Sigmoid colon (tissue), 7 donors: ENCODE results near the gene XYLT1. TPM values are rescaled to one million over a fixed set of nuclear protein-coding genes. Genes with fewer than 3 reads are reported as not detected.

Experiments
- DNase-seq: peaks from one replicate; pipeline ENCODE4 v3.0.0-alpha.2; 2019
- H3K27ac ChIP-seq, 4 donors: fragments of 200-600 bp; sonication (generic); one replicate each; pipeline ENCODE4 v1.5.1; 2016 to 2019; ENCODE audit warnings: mild to moderate bottlenecking in 1 of 4
- H3K27me3 ChIP-seq, 3 donors: fragments of 200-600 bp; sonication (generic); one replicate each; pipeline ENCODE4 v1.5.1; 2019; ENCODE audit warnings: mild to moderate bottlenecking in 1 of 3
- H3K36me3 ChIP-seq, 4 donors: fragments of 200-600 bp; sonication (generic); one replicate each; pipeline ENCODE4 v1.5.1; 2016 to 2019
- H3K4me1 ChIP-seq, 4 donors: fragments of 200-600 bp; sonication (generic); one replicate each; pipeline ENCODE4 v1.5.1; 2017 to 2019
- H3K4me3 ChIP-seq, 4 donors: fragments of 200-600 bp; sonication (generic); one replicate each; pipeline ENCODE4 v1.5.1; 2017 to 2019; ENCODE audit warnings: mild to moderate bottlenecking in 2 of 4, moderate library complexity in 1 of 4
- H3K9me3 ChIP-seq, 4 donors: fragments of 200-600 bp in 3 of 4; sonication (generic) in 3 of 4; one replicate each; pipeline versions ENCODE4 v1.5.1 to v1.6.1; 2013 to 2019
- EP300 ChIP-seq, 4 donors: sonication (generic); formaldehyde crosslinking; IDR thresholded peaks; one replicate each; pipeline ENCODE4 v1.6.1; 2017; ENCODE audit warnings: antibody characterized with exemption in 4 of 4
- POLR2A ChIP-seq, 2 donors: fragments of 450-650 bp; IDR thresholded peaks; one replicate each; pipeline ENCODE4 v1.6.1; 2016; ENCODE audit warnings: antibody characterized with exemption in 2 of 2, mild to moderate bottlenecking in 2 of 2, moderate library complexity in 2 of 2
- POLR2AphosphoS5 ChIP-seq, 4 donors: sonication (generic); formaldehyde crosslinking; IDR thresholded peaks; one replicate each; pipeline ENCODE4 v1.6.1; 2017; ENCODE audit warnings: antibody characterized with exemption in 4 of 4
- WGBS, 2 donors: extraction: QIAGEN DNeasy Blood & Tissue Kit; methylation state at CpG; one replicate each; pipeline ENCODE4 v1.1.7; 2013; 5-methylcytosine and 5-hydroxymethylcytosine counted together
- intact Hi-C: fragments of 100-400 bp; cut with DNase I; formaldehyde crosslinking; loops from one replicate; pipeline ENCODE4 v1.15.1; 2023
- polyA plus RNA-seq, 3 donors: library from polyadenylated mRNA; stranded (reverse); fragments of 200-250 nt; gene quantifications; one replicate each; pipeline ENCODE4 v1.2.3, GENCODE V29; 2013
- total RNA-seq, 4 donors: library from RNA; depleted of rRNA; stranded (reverse); fragments of >200 nt; gene quantifications; one replicate each; pipeline ENCODE4 v1.1.0, GENCODE V29; 2016
- TF ChIP-seq, protein P1 (sequence below), 4 experiments: fragments of 450-650 bp in 3 of 4; fragments of 200-600 bp in 1 of 4; IDR thresholded peaks; one replicate each; pipeline ENCODE4 v1.5.1; 2016 to 2019; ENCODE audit warnings: antibody characterized with exemption in 4 of 4, mild to moderate bottlenecking in 3 of 4, moderate library complexity in 2 of 4
- donor health status: healthy with polysubstance abuse.
- donor health status: Bipolar disorder and iron deficiency.
- donor health status: healthy.

Gene XYLT1
- total and polyA plus RNA-seq, 7 donors = 0.60 to 33.2 (median 23.0) TPM

DNA sequence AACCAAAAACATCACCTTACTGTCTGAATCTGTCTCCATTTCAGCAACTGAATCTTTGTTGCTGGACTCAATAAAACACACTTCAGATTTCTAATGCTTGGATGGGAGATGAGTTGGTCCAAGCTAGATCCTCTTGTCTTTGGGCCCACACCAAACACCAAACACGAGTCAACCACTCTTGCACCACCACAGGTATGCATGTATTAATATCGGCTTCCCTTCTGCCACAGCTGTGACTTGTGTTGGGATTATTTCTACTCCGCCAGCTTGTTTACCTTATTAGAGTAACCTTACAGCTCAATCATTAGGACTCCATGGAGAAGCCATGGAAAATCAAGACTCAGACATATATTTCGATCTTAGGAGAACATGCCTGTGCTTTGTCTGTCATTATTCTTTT, 49.9 kb downstream of the XYLT1 start:
- TF ChIP-seq EP300 (IDR thresholded peaks at IDR 0.05) = no peak
- TF ChIP-seq, protein P1, sequence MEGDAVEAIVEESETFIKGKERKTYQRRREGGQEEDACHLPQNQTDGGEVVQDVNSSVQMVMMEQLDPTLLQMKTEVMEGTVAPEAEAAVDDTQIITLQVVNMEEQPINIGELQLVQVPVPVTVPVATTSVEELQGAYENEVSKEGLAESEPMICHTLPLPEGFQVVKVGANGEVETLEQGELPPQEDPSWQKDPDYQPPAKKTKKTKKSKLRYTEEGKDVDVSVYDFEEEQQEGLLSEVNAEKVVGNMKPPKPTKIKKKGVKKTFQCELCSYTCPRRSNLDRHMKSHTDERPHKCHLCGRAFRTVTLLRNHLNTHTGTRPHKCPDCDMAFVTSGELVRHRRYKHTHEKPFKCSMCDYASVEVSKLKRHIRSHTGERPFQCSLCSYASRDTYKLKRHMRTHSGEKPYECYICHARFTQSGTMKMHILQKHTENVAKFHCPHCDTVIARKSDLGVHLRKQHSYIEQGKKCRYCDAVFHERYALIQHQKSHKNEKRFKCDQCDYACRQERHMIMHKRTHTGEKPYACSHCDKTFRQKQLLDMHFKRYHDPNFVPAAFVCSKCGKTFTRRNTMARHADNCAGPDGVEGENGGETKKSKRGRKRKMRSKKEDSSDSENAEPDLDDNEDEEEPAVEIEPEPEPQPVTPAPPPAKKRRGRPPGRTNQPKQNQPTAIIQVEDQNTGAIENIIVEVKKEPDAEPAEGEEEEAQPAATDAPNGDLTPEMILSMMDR (IDR thresholded peaks at IDR 0.05) = no peak
- TF ChIP-seq POLR2AphosphoS5 (IDR thresholded peaks at IDR 0.05) = no peak
- no peak for TF ChIP-seq POLR2A (IDR thresholded peaks at IDR 0.05)
- Histone ChIP-seq H3K27me3 (no peaks in the 10 kb centered on the region), H3K4me3 (no peak overlapping the region), H3K36me3 (no peaks in the 10 kb centered on the region), H3K27ac (no peak overlapping the region), H3K4me1 (peaks cover 0 to 23% (median 20%) of the 10 kb centered on the region in 4 donors), H3K9me3 (no peaks in the 10 kb centered on the region)
- DNase-seq = no peak
- 79 to 81% methylated on average over 4 of the region's 4 CpGs for WGBS, 2 donors
- intact Hi-C loops = no loop called here

- H3K4me1 ChIP-seq = peaks cover 0 to 34% (median 21%) of the 10 kb centered on the region in 4 donors
- H3K27me3 ChIP-seq = no peaks in the 10 kb centered on the region
- WGBS, 2 donors = 96 to 98% methylated on average over 4 of the region's 4 CpGs
- intact Hi-C loops = no loop called here
- no peak for TF ChIP-seq EP300 (IDR thresholded peaks at IDR 0.05)
- no peak for TF ChIP-seq POLR2A (IDR thresholded peaks at IDR 0.05)
- TF ChIP-seq, protein P1 (IDR thresholded peaks at IDR 0.05) = no peak
- TF ChIP-seq POLR2AphosphoS5 (IDR thresholded peaks at IDR 0.05) = no peak
- no peak for DNase-seq
- no peaks in the 10 kb centered on the region for H3K9me3 ChIP-seq
- H3K4me3 ChIP-seq = no peak overlapping the region
- no peak overlapping the region for H3K27ac ChIP-seq
- no peaks in the 10 kb centered on the region for H3K36me3 ChIP-seq
These were observed 51.5 kb downstream of the XYLT1 start for GRCh38 chr16:17419266-17419665.

- Histone ChIP-seq H3K27ac (peak overlapping the region in 3 of 4 donors; percentile 66 to 76 (median 74)), H3K4me3 (no peak overlapping the region), H3K4me1 (peaks cover 0 to 39% (median 25%) of the 10 kb centered on the region in 4 donors), H3K36me3 (no peaks in the 10 kb centered on the region), H3K27me3 (no peaks in the 10 kb centered on the region), H3K9me3 (no peaks in the 10 kb centered on the region)
- WGBS, 2 donors = 76 to 81% methylated on average over 2 of the region's 2 CpGs
- TF ChIP-seq, protein P1 (IDR thresholded peaks at IDR 0.05) = no peak
- TF ChIP-seq POLR2AphosphoS5 (IDR thresholded peaks at IDR 0.05) (no peak), POLR2A (IDR thresholded peaks at IDR 0.05) (no peak), EP300 (IDR thresholded peaks at IDR 0.05) (no peak)
- DNase-seq = no peak
- intact Hi-C loops = no loop called here
These were observed 53.0 kb downstream of the XYLT1 start for GRCh38 chr16:17417740-17418139.

- TF ChIP-seq EP300 (IDR thresholded peaks at IDR 0.05) (no peak), POLR2AphosphoS5 (IDR thresholded peaks at IDR 0.05) (no peak), POLR2A (IDR thresholded peaks at IDR 0.05) (no peak)
- TF ChIP-seq, protein P1 (IDR thresholded peaks at IDR 0.05) = no peak
- no peak for DNase-seq
- Histone ChIP-seq H3K9me3 (no peaks in the 10 kb centered on the region), H3K27me3 (no peaks in the 10 kb centered on the region), H3K36me3 (no peaks in the 10 kb centered on the region), H3K4me3 (peak overlapping the region in 2 of 4 donors; percentile 3), H3K27ac (peak overlapping the region; percentile 51 to 76 (median 70)), H3K4me1 (peaks cover 0 to 49% (median 33%) of the 10 kb centered on the region in 4 donors)
- intact Hi-C loops = no loop called here
- 23 to 72% methylated on average over 14 of the region's 14 CpGs for WGBS, 2 donors
These were observed 54.1 kb downstream of the XYLT1 start for GRCh38 chr16:17416461-17417311.
